IPS-15b (cell line): ENCODE data around the gene PLEKHA5.
"Not testable (repeated sequence)": the region's sequence is repeated elsewhere in the genome, so short reads cannot be mapped to it uniquely, and the experiment has no call there.

Experiments used
- H3K27me3 ChIP-seq: one replicate; pipeline ENCODE4 v1.6.1; 2013; ENCODE audit warnings: low read length; ENCODE audit not compliant: control insufficient read depth, insufficient read depth
- H3K36me3 ChIP-seq: one replicate; pipeline ENCODE4 v1.6.1; 2013; ENCODE audit warnings: low read length; ENCODE audit not compliant: control insufficient read depth, insufficient read depth
- H3K4me1 ChIP-seq: one replicate; pipeline ENCODE4 v1.6.1; 2013; ENCODE audit warnings: mild to moderate bottlenecking, low read length; ENCODE audit not compliant: control insufficient read depth, insufficient read depth
- H3K4me3 ChIP-seq: one replicate; pipeline ENCODE4 v1.5.1; 2013; ENCODE audit warnings: low read depth, low read length
- H3K9ac ChIP-seq: one replicate; pipeline ENCODE4 v1.6.1; 2013; ENCODE audit warnings: low read depth, mild to moderate bottlenecking, low read length
- H3K9me3 ChIP-seq: one replicate; pipeline ENCODE4 v1.6.1; 2013; ENCODE audit warnings: mild to moderate bottlenecking, low read length; ENCODE audit not compliant: control insufficient read depth, insufficient read depth

Gene PLEKHA5

GRCh38 chr12:19129486-19130223, at the start of gene PLEKHA5:
Gene PLEKHA5 (plus strand): TSS chr12:19129733. CDS start chr12:19129800, 67 bp downstream.
- Histone ChIP-seq H3K4me3 (peak within 1 kb of the TSS; percentile 89), H3K9me3 (peaks cover 7% of the 10 kb centered on the region), H3K36me3 (no peaks in the 10 kb centered on the region), H3K27me3 (no peaks in the 10 kb centered on the region), H3K4me1 (peaks cover 19% of the 10 kb centered on the region), H3K9ac (peak within 1 kb of the TSS; percentile 88)

DNA sequence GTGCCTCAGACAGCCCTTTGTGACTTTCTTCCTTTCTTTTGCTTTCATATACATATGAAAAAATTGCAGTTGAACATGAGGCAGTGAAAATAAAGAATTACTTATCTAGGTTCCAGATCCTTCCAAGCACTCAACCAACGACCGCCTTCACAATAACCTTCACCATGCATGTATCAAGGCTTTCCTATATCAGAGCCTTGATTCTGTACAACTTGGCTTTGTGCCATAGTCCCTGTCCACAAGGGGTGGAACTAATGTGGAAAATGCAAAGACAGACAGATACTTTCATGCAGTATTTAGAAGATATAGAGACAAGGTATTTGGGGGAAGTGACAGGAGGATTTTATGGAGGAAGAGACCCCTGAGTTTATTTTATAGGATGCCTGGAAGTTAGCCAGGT, 48.6 kb upstream of the PLEKHA5 start:
- Histone ChIP-seq H3K9ac (no peak overlapping the region), H3K27me3 (no peaks in the 10 kb centered on the region), H3K4me3 (no peak overlapping the region), H3K4me1 (no peaks in the 10 kb centered on the region), H3K36me3 (no peaks in the 10 kb centered on the region), H3K9me3 (no peaks in the 10 kb centered on the region)

- no peaks in the 10 kb centered on the region for H3K4me1 ChIP-seq
- H3K27me3 ChIP-seq: no peaks in the 10 kb centered on the region
These were observed 47.1 kb upstream of the PLEKHA5 start for GRCh38 chr12:19082365-19082911.

DNA sequence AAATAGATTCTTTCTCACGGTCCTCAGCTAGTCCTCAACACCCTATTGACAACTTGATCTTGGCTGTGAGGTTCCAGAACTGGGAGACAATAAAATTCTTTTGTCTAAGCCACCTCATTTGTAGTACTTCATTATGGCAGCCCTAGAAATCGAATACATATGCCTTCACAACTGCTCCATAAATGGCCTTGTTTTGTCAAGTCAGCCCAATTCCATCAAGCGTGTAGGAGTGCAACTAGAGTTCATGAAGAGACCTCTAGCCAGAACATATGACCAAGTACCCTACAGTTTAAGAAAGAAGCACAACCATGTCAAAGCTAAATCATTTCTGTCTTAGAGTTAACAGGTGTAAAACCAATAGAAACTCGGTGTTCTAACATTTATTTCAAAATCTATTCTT, 45.0 kb upstream of the PLEKHA5 start:
- H3K27me3 ChIP-seq: no peaks in the 10 kb centered on the region
- H3K9ac ChIP-seq: no peak overlapping the region
- no peaks in the 10 kb centered on the region for H3K9me3 ChIP-seq
- no peaks in the 10 kb centered on the region for H3K36me3 ChIP-seq
- no peaks in the 10 kb centered on the region for H3K4me1 ChIP-seq
- H3K4me3 ChIP-seq: no peak overlapping the region

More at GRCh38 chr12:19082365-19082911, 47.1 kb upstream of the PLEKHA5 start:
- H3K9me3 ChIP-seq: no peaks in the 10 kb centered on the region
- no peak overlapping the region for H3K4me3 ChIP-seq
- H3K9ac ChIP-seq: no peak overlapping the region
- H3K36me3 ChIP-seq: no peaks in the 10 kb centered on the region

- no peaks in the 10 kb centered on the region for H3K36me3 ChIP-seq
These were observed 44.4 kb upstream of the PLEKHA5 start for GRCh38 chr12:19085090-19085489.

GRCh38 chr12:19088606-19089005, 40.9 kb upstream of the PLEKHA5 start:
- Histone ChIP-seq H3K36me3 (no peaks in the 10 kb centered on the region), H3K9ac (no peak overlapping the region), H3K9me3 (no peaks in the 10 kb centered on the region)

More at GRCh38 chr12:19085090-19085489, 44.4 kb upstream of the PLEKHA5 start:
- no peak overlapping the region for H3K9ac ChIP-seq
- H3K4me3 ChIP-seq: no peak overlapping the region
- H3K4me1 ChIP-seq: no peaks in the 10 kb centered on the region
- H3K9me3 ChIP-seq: no peaks in the 10 kb centered on the region
- no peaks in the 10 kb centered on the region for H3K27me3 ChIP-seq

DNA sequence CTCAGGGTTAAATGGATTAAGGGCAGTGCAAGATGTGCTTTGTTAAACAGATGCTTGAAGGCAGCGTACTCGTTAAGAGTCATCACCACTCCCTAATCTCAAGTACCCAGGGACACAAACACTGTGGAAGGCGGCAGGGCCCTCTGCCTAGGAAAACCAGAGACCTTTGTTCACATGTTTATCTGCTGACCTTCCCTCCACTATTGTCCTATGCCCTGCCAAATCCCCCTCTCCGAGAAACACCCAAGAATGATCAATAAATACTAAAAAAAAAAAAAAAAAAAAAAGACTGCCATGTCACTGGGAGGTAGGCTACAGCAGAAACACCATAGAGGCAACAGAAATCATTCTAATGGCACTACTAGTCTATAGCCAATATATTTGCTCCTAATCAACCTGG, 37.1 kb upstream of the PLEKHA5 start:
- H3K27me3 ChIP-seq, H3K4me3 ChIP-seq, H3K36me3 ChIP-seq, H3K9ac ChIP-seq, H3K4me1 ChIP-seq, H3K9me3 ChIP-seq: not testable (repeated sequence)

More at GRCh38 chr12:19088606-19089005, 40.9 kb upstream of the PLEKHA5 start:
- no peaks in the 10 kb centered on the region for H3K27me3 ChIP-seq
- no peaks in the 10 kb centered on the region for H3K4me1 ChIP-seq
- no peak overlapping the region for H3K4me3 ChIP-seq

- H3K4me3 ChIP-seq: no peak overlapping the region
- no peaks in the 10 kb centered on the region for H3K27me3 ChIP-seq
- no peaks in the 10 kb centered on the region for H3K36me3 ChIP-seq
- H3K4me1 ChIP-seq: no peaks in the 10 kb centered on the region
- no peaks in the 10 kb centered on the region for H3K9me3 ChIP-seq
- no peak overlapping the region for H3K9ac ChIP-seq
These were observed 36.3 kb upstream of the PLEKHA5 start for GRCh38 chr12:19093218-19093617.

DNA sequence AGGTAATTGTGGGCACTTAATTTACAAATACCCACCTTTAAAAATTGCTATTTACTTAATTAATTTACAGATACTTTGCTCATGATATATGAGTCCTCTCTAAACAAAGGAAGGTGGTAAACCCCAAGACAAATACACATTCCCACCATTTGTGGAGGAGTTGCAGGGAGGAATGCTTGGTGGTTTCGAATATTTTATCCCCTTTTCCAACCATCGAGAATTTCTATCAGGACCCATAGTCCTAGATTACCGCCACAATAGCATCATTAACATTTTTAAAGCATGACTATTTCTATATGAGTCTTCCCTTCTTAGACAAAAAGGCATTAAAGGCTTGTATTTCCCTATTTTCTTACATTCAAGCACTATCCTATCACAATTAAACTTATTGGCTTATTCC, 34.2 kb upstream of the PLEKHA5 start:
- Histone ChIP-seq H3K9me3 (no peaks in the 10 kb centered on the region), H3K4me3 (no peak overlapping the region)

DNA sequence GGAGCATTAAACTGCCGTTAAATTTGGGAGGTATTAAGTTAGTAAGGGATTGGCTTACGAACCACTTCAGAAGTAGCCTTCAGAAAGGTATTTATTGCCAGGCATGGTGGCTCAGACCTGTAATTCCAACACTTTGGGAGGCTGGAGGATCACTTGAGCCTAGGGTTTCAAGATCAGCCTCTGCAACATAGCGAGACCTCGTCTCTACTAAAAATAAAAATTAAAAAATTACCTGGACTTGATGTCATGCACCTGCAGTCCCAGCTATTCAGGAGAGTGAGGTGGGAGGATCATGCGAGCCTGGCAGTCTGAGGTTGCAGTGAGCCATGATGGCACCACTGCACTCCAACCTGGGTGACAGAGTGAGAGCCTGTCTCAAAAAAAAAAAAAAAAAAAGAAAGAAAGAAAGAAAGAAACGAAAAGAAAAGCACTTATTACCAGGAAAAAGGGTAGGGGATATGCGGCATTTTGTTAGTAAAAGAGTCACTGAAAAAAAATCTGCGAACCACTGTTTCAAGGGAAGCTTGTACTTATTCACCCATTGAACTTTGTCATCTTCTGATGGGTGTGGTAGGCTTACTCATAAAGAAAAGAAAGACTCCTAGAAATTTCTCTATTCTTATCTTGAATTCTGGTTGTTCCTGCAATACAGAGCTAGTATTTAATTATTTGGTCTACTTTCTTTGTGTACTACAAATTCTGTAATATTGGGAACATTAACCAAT, 33.6 kb upstream of the PLEKHA5 start:
- Histone ChIP-seq H3K9ac (no peak overlapping the region), H3K27me3 (no peaks in the 10 kb centered on the region), H3K9me3 (no peaks in the 10 kb centered on the region), H3K4me1 (no peaks in the 10 kb centered on the region), H3K36me3 (no peaks in the 10 kb centered on the region), H3K4me3 (no peak overlapping the region)

More for the DNA sequence above, 34.2 kb upstream of the PLEKHA5 start:
- Histone ChIP-seq H3K36me3 (no peaks in the 10 kb centered on the region), H3K9ac (no peak overlapping the region), H3K27me3 (no peaks in the 10 kb centered on the region), H3K4me1 (no peaks in the 10 kb centered on the region)

DNA sequence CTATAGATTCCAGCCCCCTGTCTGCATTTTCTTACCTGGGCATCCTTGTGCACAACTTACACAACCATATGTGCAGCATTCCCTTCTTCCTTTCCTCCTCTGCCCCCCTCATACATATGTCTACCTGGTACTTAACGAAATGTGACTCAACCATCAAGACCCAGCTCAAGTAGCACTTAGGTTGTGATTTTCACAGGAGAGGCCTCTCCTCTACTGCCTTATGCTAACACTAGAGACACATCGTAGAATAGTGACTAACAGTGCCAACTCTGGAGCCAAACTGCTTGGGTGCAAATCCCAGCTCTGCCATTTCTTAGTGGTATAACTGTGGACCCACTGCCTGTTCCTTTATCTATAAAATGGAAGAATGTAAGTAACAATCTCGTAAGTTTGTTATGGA, 24.1 kb upstream of the PLEKHA5 start:
- Histone ChIP-seq H3K36me3 (no peaks in the 10 kb centered on the region), H3K4me1 (no peaks in the 10 kb centered on the region), H3K4me3 (no peak overlapping the region), H3K9me3 (no peaks in the 10 kb centered on the region), H3K27me3 (no peaks in the 10 kb centered on the region), H3K9ac (no peak overlapping the region)

DNA sequence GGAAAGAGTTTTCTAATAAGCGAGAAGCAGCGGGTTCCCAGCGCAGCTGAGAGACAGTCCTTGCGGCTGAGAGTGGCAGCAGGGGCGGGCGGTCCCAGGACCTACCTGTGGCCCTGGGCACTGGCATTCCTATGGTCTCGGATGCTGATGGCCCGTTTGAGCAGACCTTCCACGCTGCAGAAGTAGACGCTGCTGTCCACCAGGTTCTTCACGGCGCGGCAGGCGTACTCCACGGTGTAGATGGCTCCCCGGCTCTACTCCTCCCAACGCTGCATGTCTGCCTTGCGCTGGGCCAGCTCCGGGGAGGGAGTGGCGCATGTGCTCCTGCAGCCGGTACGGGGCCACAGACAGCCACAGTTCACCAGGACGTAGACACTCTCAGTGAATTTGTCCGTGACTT, 21.8 kb upstream of the PLEKHA5 start:
- Histone ChIP-seq H3K4me1 (no peaks in the 10 kb centered on the region), H3K36me3 (no peaks in the 10 kb centered on the region), H3K9me3 (no peaks in the 10 kb centered on the region), H3K27me3 (no peaks in the 10 kb centered on the region), H3K4me3 (no peak overlapping the region), H3K9ac (no peak overlapping the region)
